HEK293 (cell line): ENCODE results near the gene PDIA4.

Source experiments
- CTCF ChIP-seq: fragments of 450-650 bp; formaldehyde crosslinking; IDR thresholded peaks from 2 replicates; pipeline ENCODE4 v1.5.1; 2016; ENCODE audit warnings: missing biosample characterization, missing genetic modification characterization
- RBAK ChIP-seq: fragments of 450-650 bp; formaldehyde crosslinking; IDR thresholded peaks from 2 replicates; pipeline ENCODE4 v1.5.1; 2016; ENCODE audit warnings: missing biosample characterization, missing genetic modification characterization
- SCRT2 ChIP-seq: fragments of 450-650 bp; formaldehyde crosslinking; IDR thresholded peaks from 2 replicates; pipeline ENCODE4 v1.5.1; 2016; ENCODE audit warnings: missing biosample characterization, missing genetic modification characterization
- SP7 ChIP-seq: fragments of 450-650 bp; formaldehyde crosslinking; IDR thresholded peaks from 2 replicates; pipeline ENCODE4 v1.5.1; 2016; ENCODE audit warnings: missing biosample characterization, missing genetic modification characterization
- ZBTB26 ChIP-seq: fragments of 450-650 bp; formaldehyde crosslinking; optimal IDR thresholded peaks from 2 replicates; pipeline ENCODE3; 2016; ENCODE audit warnings: missing biosample characterization, mild to moderate bottlenecking, missing genetic modification characterization
- ZNF211 ChIP-seq: fragments of 450-650 bp; formaldehyde crosslinking; IDR thresholded peaks from 2 replicates; pipeline ENCODE4 v1.5.1; 2016; ENCODE audit warnings: low read depth, missing biosample characterization, missing genetic modification characterization
- ZNF223 ChIP-seq: fragments of 450-650 bp; formaldehyde crosslinking; IDR thresholded peaks from 2 replicates; pipeline ENCODE4 v1.5.1; 2016; ENCODE audit warnings: missing biosample characterization, missing genetic modification characterization
- ZNF473 ChIP-seq: fragments of 450-650 bp; formaldehyde crosslinking; IDR thresholded peaks from 2 replicates; pipeline ENCODE4 v1.5.1; 2017; ENCODE audit warnings: missing biosample characterization, missing genetic modification characterization
- ZNF670 ChIP-seq: fragments of 450-650 bp; formaldehyde crosslinking; IDR thresholded peaks from 2 replicates; pipeline ENCODE4 v1.5.1; 2016; ENCODE audit warnings: missing biosample characterization, missing genetic modification characterization, low read depth
- ZNF76 ChIP-seq: fragments of 450-650 bp; formaldehyde crosslinking; IDR thresholded peaks from 2 replicates; pipeline ENCODE4; 2016; ENCODE audit warnings: low read depth, missing biosample characterization, missing genetic modification characterization, borderline replicate concordance

GRCh38 chr7:148963583-148964482, 64.5 kb downstream of the PDIA4 start:
- TF ChIP-seq CTCF: no peak
- TF ChIP-seq ZNF473: no peak
- no peak for TF ChIP-seq SP7 (tag by site-specific recombination)
- TF ChIP-seq RBAK (tag by site-specific recombination): no peak
- TF ChIP-seq ZNF670 (tag by site-specific recombination): no peak
- TF ChIP-seq ZBTB26 (tag by site-specific recombination): no peak
- no peak for TF ChIP-seq ZNF76 (tag by site-specific recombination)
- TF ChIP-seq ZNF211 (tag by site-specific recombination): no peak
- TF ChIP-seq ZNF223 (tag by site-specific recombination): no peak
- no peak for TF ChIP-seq SCRT2 (tag by site-specific recombination)
